GM12873 (cell line): Measurements from ENCODE around the gene CLCN1.

Experiments used
- CTCF ChIP-seq: IDR thresholded peaks from 2 replicates; pipeline ENCODE4 v1.5.1; 2012; ENCODE audit warnings: low read depth, mild to moderate bottlenecking, moderate library complexity, low read length, control low read depth; ENCODE audit not compliant: insufficient read depth; ENCODE audit errors: missing control alignments

The CLCN1 gene

DNA sequence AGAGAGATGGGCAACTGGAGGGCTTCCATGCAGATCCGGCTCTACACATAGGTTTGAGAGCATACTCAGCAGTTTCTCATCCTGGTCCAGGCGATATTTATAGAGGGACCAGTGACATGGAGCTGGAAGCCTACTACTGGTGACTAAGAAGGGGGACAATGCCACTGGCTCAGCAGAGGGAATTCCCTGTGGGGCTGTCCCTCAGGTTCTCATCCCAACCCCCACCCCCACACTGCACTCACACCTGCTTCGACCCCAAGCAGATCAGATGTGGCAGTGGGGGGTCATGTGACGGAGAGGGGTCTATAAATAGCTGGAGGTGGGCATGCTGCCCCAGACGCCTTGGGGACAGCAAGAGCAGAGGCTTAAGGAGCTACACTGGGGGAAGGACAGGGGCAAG lies at the start of gene CLCN1:
Gene CLCN1 (plus strand): TSS at position 336 of the 400 bp plus-strand sequence. CDS start 102 bp downstream, outside the sequence.
- no peak for TF ChIP-seq CTCF

DNA sequence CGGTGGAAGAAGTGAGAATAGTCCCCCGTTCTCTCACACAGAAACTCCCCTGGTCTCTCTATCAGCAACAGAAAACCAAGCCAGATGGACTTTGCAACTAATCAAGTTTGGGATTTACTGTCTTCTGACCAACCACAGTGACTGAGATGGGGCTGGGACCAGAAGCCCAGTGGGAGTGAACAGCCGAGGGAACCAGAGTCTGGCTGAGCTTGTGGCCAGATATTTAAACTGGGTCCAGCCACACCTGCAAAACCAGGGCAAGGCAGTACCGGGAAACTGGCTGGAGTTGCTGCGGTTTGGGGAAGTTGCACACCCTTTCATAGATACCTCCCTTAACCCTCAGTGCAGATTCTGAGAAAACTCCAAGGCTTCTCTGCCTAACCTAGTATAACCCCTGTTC lies 46.7 kb upstream of the CLCN1 start:
- no peak for TF ChIP-seq CTCF

DNA sequence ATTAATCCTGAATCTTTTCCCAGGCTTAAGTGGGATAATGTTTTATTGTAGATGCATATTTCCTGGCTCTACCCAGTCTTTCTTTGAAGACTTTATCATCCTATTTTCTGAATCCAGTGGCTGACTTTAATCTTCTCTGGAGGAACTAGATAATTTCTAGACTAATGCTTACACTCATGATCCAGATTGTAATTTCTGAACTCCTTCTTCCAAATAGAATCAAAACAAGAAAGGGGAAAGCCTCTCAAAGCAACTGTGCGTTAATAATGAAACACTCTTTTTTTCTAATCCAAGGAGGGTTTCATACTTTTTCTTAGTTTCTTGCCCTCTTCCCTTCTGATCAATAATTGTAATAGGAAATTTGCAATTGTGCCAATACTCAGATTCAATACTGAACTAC lies 44.7 kb upstream of the CLCN1 start:
- TF ChIP-seq CTCF = no peak

DNA sequence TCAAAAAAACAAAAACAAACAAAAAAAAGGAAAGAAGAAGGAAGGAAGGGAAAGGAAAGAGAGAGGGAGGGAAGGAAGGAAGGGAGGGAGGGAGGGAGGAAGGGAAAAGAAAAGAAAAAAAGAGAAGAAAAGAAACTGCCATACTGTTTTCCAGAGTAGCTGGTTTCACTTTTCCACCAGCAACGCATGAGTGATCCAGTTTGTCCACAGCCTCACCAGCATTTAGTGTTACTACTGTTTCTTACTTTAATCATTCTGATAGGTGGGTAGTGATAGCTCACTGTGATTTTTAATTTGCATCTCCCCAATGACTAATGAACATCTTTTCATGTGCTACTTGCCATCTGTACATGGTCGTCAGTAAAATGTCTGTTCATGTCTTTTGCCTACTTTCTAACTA lies 43.0 kb upstream of the CLCN1 start:
- no peak for TF ChIP-seq CTCF

DNA sequence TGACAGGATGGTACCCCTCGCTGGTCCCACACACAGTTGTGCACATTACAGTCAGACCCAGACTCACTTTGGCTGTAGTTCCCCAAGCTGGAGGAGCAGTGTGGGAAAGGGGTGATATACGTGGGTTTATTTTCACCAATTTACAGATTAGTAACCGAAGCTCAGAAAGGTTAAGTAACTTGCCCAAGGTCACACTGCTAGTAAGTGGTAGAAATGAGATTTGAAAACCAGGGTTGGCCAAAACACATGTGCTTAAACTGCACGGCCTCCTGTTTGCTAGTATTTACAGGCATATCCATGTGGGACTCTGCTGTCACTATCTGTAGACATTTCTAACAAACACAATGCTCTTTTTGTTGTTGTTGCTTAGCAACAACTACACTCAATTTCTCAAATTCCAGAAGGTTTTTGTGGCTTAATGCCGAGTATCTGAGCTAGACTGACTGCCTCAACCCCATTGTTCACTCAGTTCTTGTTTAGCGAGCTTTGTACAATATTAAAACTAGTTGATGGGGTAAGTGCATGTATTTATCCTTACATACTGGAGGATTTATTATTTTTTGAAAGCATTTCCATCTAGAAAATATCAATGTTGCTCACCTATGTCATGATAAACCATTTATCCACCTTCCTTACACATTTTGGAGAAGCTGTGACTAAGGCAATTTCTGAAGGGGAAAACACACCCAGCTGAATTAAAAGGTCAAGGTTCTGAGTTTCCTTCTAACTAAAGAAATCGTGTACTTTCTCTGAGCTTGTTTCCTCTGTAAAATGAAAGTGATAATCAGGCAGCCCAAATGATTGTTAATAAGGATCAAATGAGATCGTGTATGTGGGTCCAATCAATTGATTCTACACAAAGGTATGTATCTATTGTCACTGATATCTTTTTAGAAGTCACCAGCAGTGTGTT lies 36.5 kb upstream of the CLCN1 start:
- no peak for TF ChIP-seq CTCF

DNA sequence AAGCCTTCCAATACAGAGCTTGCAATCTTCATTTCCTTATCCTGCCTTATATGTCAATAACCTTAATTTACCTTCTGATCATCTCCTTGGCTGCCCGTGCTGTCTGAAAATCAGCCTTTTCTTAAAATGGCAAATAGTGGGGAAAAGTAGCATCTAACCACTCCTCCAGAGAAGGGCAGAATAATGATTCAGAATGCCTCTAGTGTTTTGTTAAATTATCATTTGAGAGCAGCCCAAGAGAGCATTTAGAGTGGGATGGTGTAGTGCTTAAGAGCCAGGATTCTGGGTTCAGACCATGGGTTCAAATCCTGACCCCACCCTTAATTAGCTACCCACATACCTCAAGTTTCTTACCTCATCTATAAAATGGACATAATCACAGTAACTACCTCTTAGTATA lies 35.8 kb upstream of the CLCN1 start:
- TF ChIP-seq CTCF = no peak

- TF ChIP-seq CTCF = no peak
Observed at GRCh38 chr7:143280566-143280965, 35.3 kb upstream of the CLCN1 start.
